ENCODE measurements around the gene FKBP11.
"Not testable (repeated sequence)": the region's sequence is repeated elsewhere in the genome, so short reads cannot be mapped to it uniquely, and the experiment has no call there.

FKBP11 gene

GRCh38 chr12:48903363-48903981 is 21.8 kb downstream of the FKBP11 start:
- H3K27ac Mint-ChIP-seq = no peak overlapping the region
- no peaks in the 10 kb centered on the region for H3K9me3 Mint-ChIP-seq
- peak overlapping the region; percentile 54 for H3K4me3 Mint-ChIP-seq
- H3K36me3 Mint-ChIP-seq (ENCODE audit: low read depth) = no peaks in the 10 kb centered on the region
- H3K4me1 Mint-ChIP-seq (ENCODE audit: low read depth) = peaks cover 6% of the 10 kb centered on the region
- H3K27me3 Mint-ChIP-seq = peaks cover 3% of the 10 kb centered on the region

- Mint-ChIP-seq H3K9me3 (no peaks in the 10 kb centered on the region), H3K27me3 (peaks cover 7% of the 10 kb centered on the region), H3K4me1 (ENCODE audit: low read depth) (peaks cover 6% of the 10 kb centered on the region), H3K36me3 (ENCODE audit: low read depth) (no peaks in the 10 kb centered on the region), H3K27ac (no peak overlapping the region), H3K4me3 (no peak overlapping the region)
Measured at GRCh38 chr12:48901278-48901677, 24.0 kb downstream of the FKBP11 start.

- Mint-ChIP-seq H3K4me3 (no peak overlapping the region), H3K36me3 (ENCODE audit: low read depth) (no peaks in the 10 kb centered on the region), H3K27ac (no peak overlapping the region)
Measured at GRCh38 chr12:48899651-48900050, 25.6 kb downstream of the FKBP11 start.

GRCh38 chr12:48894271-48894670 is 31.0 kb downstream of the FKBP11 start:
- H3K9me3 Mint-ChIP-seq = no peaks in the 10 kb centered on the region
- no peak overlapping the region for H3K27ac Mint-ChIP-seq
- no peak overlapping the region for H3K4me3 Mint-ChIP-seq
- H3K36me3 Mint-ChIP-seq (ENCODE audit: low read depth) = no peaks in the 10 kb centered on the region
- H3K27me3 Mint-ChIP-seq = peaks cover 25% of the 10 kb centered on the region
- H3K4me1 Mint-ChIP-seq (ENCODE audit: low read depth) = peaks cover 3% of the 10 kb centered on the region

More at GRCh38 chr12:48899651-48900050, 25.6 kb downstream of the FKBP11 start:
- peaks cover 6% of the 10 kb centered on the region for H3K4me1 Mint-ChIP-seq (ENCODE audit: low read depth)
- no peaks in the 10 kb centered on the region for H3K9me3 Mint-ChIP-seq
- H3K27me3 Mint-ChIP-seq = peaks cover 7% of the 10 kb centered on the region

GRCh38 chr12:48890657-48891418 is 34.5 kb downstream of the FKBP11 start:
- Mint-ChIP-seq H3K27me3 (peaks cover 18% of the 10 kb centered on the region), H3K4me3 (no peak overlapping the region), H3K36me3 (ENCODE audit: low read depth) (no peaks in the 10 kb centered on the region), H3K4me1 (ENCODE audit: low read depth) (peaks cover 3% of the 10 kb centered on the region), H3K9me3 (no peaks in the 10 kb centered on the region), H3K27ac (no peak overlapping the region)

- Mint-ChIP-seq H3K4me3 (no peak overlapping the region), H3K9me3 (no peaks in the 10 kb centered on the region), H3K36me3 (ENCODE audit: low read depth) (no peaks in the 10 kb centered on the region), H3K27me3 (peaks cover 18% of the 10 kb centered on the region), H3K4me1 (ENCODE audit: low read depth) (peaks cover 3% of the 10 kb centered on the region), H3K27ac (no peak overlapping the region)
Measured at GRCh38 chr12:48889679-48890078, 35.6 kb downstream of the FKBP11 start.

GRCh38 chr12:48883305-48884161 is 41.8 kb downstream of the FKBP11 start:
- Mint-ChIP-seq H3K4me1 (ENCODE audit: low read depth) (peaks cover 8% of the 10 kb centered on the region), H3K27me3 (peaks cover 28% of the 10 kb centered on the region), H3K36me3 (ENCODE audit: low read depth) (no peaks in the 10 kb centered on the region), H3K4me3 (no peak overlapping the region), H3K27ac (no peak overlapping the region), H3K9me3 (no peaks in the 10 kb centered on the region)

GRCh38 chr12:48882972-48883304 is 42.4 kb downstream of the FKBP11 start:
- Mint-ChIP-seq H3K4me1 (ENCODE audit: low read depth) (peaks cover 8% of the 10 kb centered on the region), H3K27ac (no peak overlapping the region), H3K36me3 (ENCODE audit: low read depth) (no peaks in the 10 kb centered on the region), H3K4me3 (no peak overlapping the region), H3K9me3 (no peaks in the 10 kb centered on the region), H3K27me3 (peaks cover 28% of the 10 kb centered on the region)

GRCh38 chr12:48882315-48882687 is 43.0 kb downstream of the FKBP11 start:
- H3K27me3 Mint-ChIP-seq = peaks cover 28% of the 10 kb centered on the region
- H3K4me1 Mint-ChIP-seq (ENCODE audit: low read depth) = peaks cover 8% of the 10 kb centered on the region
- H3K36me3 Mint-ChIP-seq (ENCODE audit: low read depth) = no peaks in the 10 kb centered on the region
- H3K9me3 Mint-ChIP-seq = no peaks in the 10 kb centered on the region
- H3K27ac Mint-ChIP-seq = no peak overlapping the region
- no peak overlapping the region for H3K4me3 Mint-ChIP-seq

GRCh38 chr12:48881686-48882314 is 43.5 kb downstream of the FKBP11 start:
- no peaks in the 10 kb centered on the region for H3K36me3 Mint-ChIP-seq (ENCODE audit: low read depth)
- peaks cover 8% of the 10 kb centered on the region for H3K4me1 Mint-ChIP-seq (ENCODE audit: low read depth)
- H3K27ac Mint-ChIP-seq = no peak overlapping the region
- H3K27me3 Mint-ChIP-seq = peaks cover 28% of the 10 kb centered on the region
- no peaks in the 10 kb centered on the region for H3K9me3 Mint-ChIP-seq
- H3K4me3 Mint-ChIP-seq = no peak overlapping the region

- no peaks in the 10 kb centered on the region for H3K36me3 Mint-ChIP-seq (ENCODE audit: low read depth)
Measured at GRCh38 chr12:48880647-48881046, 44.6 kb downstream of the FKBP11 start.

GRCh38 chr12:48878548-48878947 is 46.7 kb downstream of the FKBP11 start:
- peaks cover 8% of the 10 kb centered on the region for H3K4me1 Mint-ChIP-seq (ENCODE audit: low read depth)
- H3K27ac Mint-ChIP-seq = no peak overlapping the region
- H3K36me3 Mint-ChIP-seq (ENCODE audit: low read depth) = no peaks in the 10 kb centered on the region
- no peak overlapping the region for H3K4me3 Mint-ChIP-seq
- H3K27me3 Mint-ChIP-seq = peaks cover 25% of the 10 kb centered on the region
- H3K9me3 Mint-ChIP-seq = no peaks in the 10 kb centered on the region

More at GRCh38 chr12:48880647-48881046, 44.6 kb downstream of the FKBP11 start:
- H3K4me1 Mint-ChIP-seq (ENCODE audit: low read depth) = peaks cover 8% of the 10 kb centered on the region
- peaks cover 28% of the 10 kb centered on the region for H3K27me3 Mint-ChIP-seq
- no peaks in the 10 kb centered on the region for H3K9me3 Mint-ChIP-seq
- H3K4me3 Mint-ChIP-seq = no peak overlapping the region
- no peak overlapping the region for H3K27ac Mint-ChIP-seq

GRCh38 chr12:48875944-48876515 is 49.3 kb downstream of the FKBP11 start:
- no peaks in the 10 kb centered on the region for H3K9me3 Mint-ChIP-seq
- H3K36me3 Mint-ChIP-seq (ENCODE audit: low read depth) = no peaks in the 10 kb centered on the region
- H3K4me3 Mint-ChIP-seq = no peak overlapping the region
- H3K4me1 Mint-ChIP-seq (ENCODE audit: low read depth) = no peaks in the 10 kb centered on the region
- no peak overlapping the region for H3K27ac Mint-ChIP-seq
- peaks cover 13% of the 10 kb centered on the region for H3K27me3 Mint-ChIP-seq

- not testable (repeated sequence) for H3K9me3 Mint-ChIP-seq; H3K36me3 Mint-ChIP-seq (ENCODE audit: low read depth); H3K4me1 Mint-ChIP-seq (ENCODE audit: low read depth); H3K27me3 Mint-ChIP-seq; H3K27ac Mint-ChIP-seq; H3K4me3 Mint-ChIP-seq
Measured at GRCh38 chr12:48873534-48873933, 51.8 kb downstream of the FKBP11 start.

All from stimulated activated naive CD8-positive, alpha-beta T cell treated with anti-CD3 and anti-CD28 coated beads, Interleukin-15, Interleukin-2, amounts not matched to agents 100 ng/mL and 50 ng/mL, for 24 hours (primary cell).